ENCODE data around the gene TNFRSF12A.

The TNFRSF12A gene

DNA sequence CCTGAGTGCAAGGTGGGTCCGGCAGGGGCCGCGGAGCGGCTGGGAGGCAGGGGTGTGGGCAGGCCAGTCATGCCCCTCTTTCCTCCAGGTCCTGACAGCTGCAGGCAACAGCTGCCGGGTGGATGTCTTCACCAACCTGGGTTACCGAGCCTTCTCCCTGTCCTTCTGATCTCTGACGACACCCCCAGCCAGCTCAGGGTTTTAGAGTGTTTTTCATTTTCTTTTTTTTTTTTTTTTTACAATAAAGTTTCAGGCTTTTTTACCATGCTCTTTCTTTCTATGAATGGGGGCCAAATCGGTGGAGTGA, 7.3 kb downstream of the TNFRSF12A start:
- no peak for DNase-seq

DNA sequence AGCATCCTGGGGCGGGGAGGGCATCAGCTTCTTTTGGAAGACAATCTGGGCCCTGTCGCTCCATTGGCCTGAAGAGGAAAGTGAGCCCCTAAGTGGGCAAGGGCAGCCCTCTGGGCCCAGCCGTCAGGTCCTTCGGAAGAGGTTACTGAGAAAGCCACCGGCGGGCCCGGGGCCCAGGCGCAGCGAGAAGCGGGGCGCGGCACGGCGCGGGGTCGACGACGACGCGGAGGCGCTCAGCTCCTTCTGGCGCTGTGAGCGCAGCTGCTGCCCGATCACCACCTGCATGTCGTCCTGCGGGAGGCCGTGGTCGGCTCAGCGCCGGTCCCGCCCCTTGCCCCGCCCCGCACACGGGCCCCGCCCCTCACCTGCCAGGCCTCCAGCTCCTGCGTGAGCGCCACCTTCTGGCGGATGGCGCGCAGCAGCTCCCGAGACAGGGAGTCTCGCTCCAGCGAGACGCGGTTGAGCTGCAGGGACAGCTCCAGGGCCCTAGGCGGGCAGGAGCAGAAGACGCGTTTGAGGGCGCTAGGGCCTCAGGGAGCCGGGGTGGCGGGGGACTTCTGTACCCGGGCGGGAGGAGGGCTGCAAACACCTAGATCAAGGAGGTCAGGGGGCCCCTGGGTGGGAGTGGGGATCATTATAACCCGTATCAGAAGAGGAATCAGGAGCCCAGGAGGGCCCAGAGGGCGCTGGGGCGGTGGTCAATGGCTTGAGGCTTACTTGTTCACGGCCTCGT, 8.0 kb downstream of the TNFRSF12A start:
- DNase-seq: no peak

DNA sequence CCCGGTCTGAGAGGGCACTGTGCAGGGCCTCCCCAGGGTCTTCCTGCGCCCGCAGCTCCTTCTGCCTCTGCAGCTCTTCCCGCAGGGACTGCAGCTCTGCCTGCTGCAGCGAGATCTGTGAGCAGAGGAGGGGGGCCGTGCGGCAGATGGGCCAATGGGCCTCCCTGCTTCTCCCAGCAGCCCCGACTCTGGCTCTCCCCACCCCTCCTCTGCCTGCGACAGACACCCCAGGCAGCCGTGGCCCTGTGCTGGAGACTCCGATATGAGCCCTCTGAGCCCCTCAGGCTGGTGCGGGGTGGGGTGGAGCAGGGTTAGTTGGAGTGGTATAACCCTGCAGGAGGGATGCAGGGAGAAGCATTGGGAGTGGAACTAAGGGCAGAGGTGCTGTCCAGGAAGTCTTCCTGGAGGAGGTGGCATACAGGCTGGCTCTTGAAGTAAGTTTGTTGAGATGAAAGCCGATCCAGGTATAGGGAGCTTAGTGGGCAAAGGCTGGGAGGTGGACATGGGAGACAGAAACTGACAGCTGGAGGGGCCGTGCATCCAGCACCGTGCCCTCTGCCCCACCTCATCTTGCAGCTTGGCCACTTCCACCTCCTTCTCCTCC, 8.7 kb downstream of the TNFRSF12A start:
- no peak for DNase-seq

DNA sequence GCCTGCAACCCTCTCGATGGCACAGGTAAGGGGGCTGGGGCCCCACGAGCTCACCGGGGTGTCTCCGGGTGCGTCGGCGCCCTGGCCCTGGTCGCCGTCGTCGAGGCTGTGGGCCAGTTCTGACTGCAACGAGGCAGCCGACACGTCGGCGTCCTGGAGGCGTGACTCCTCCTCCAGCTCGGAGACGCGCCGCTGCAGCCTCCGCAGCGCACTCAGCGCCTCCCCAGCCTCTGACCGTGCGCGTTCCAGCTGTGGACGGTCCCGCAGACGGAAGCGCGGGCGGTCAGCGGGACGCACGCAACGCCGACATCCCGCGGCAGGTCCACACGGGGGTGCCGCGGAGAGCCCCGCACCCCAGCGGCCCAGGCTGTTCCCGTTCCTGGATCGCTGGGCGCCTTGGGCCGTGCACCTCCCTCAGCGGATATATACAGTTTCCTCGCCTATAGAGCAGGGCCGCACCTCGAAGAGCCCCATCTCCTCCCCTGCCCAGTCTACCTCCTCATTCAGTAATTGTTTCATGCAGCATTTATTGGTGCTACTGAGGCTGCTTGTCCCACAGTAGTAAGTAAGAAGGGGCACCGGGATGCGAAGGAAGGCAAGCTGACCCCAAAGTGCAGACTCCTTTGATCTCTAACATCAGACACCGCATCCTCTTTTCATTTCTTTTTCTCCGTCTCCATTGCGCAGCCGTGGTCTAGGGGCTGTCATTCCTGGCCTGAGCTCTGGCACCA, 9.5 kb downstream of the TNFRSF12A start:
- no peak for DNase-seq

DNA sequence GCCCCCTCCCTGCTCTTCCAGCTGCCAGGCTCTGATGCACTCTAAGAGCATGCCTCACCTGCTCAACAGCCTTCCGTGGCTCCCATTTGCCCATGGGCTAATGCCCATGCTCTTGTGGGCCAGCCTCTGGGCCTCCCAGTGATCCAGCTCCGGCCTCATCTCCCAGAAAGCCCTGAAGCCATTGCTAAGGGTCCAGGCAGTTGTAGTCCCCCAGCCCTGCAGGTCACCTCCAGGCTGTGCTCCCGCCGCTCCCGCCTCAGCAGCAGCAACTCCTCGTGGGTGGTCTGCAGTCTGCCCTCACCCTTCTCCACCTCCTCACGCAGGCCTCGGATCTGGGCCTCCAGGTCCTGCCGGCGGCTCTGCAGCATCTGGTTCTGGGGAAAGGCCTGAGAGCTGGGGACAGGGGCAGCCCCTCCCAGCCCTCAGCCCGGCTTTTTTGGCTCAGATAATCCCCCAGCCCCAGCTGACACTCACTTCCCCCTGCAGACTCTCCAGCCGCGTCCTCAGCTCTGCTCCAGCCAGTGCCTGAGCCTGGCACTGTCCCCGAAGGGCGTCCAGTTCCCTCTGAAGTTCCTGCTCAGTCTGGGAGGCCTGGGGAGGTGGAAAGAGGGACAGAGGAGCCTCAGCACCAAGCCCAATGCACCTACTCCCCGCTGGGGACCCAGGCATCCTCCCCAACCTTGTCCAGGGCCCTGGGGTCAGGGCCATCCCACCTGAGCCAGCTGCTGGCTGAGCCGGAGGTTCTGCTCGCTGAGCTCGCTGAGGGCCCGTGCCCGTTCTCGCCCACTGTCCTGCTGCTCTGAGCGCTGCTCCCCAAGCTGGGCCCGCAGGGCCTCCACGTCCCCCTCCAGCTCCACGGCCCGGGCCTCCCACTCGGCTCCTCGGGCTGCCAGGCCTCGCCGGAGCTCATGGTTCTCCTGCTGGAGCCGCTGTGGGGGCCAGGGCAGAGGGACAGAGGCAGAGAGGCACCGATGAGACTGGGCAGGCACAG, 10.3 kb downstream of the TNFRSF12A start:
- no peak for DNase-seq

DNA sequence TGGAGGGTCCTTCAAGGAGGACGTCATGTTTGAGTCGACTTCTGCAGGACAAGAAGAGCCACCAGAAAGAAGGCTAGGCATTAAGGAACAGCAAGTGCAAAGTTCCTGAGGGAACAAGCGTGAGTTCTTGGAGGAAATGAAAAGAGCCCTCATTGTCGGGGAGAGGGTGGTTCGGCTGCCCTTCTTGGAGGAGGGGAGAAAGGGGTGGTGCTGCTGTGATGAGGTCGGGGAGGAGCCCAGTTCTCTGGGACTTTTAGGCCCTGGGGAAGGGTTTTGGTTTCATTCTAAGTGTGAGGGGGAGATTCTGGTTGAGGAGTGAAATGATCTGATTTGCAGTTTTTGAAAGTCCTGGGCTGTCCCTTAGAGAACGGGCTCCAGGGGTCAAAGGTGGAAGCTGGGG, 12.5 kb downstream of the TNFRSF12A start:
- no peak for DNase-seq

DNA sequence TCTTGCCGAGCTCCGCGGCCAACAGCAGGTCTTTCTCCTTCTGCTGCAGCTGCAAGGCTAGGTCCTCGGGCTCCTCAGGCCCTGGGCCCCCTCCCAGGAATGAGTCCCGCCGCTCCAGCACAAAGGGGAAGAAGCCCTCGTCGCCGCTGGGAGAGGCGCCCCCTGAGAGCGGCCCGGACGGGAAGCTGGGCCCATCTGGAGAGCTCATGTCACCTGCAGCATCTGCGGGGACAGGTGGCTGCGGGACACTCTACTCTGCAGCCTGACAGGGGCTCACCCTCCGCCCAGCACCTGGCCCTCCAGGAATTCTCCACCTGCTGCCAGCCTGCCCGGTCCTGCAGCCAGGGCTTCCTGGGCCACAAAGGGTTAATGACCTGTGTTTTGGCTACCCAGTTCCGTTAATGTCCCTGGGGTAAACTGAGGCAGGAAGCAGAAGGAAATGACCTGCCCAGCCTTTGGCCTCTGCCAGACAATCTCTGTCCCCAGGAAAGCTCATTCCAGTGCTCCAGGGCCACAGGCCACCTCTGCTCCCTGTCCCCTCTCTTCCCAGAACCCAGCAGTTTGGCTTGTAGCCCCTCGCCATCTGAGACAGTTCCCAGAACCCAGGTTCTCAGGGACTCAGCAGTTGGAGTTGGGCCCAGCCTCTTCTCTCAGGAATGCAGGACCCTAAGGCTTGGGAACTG, 15.3 kb downstream of the TNFRSF12A start:
- DNase-seq: no peak

DNA sequence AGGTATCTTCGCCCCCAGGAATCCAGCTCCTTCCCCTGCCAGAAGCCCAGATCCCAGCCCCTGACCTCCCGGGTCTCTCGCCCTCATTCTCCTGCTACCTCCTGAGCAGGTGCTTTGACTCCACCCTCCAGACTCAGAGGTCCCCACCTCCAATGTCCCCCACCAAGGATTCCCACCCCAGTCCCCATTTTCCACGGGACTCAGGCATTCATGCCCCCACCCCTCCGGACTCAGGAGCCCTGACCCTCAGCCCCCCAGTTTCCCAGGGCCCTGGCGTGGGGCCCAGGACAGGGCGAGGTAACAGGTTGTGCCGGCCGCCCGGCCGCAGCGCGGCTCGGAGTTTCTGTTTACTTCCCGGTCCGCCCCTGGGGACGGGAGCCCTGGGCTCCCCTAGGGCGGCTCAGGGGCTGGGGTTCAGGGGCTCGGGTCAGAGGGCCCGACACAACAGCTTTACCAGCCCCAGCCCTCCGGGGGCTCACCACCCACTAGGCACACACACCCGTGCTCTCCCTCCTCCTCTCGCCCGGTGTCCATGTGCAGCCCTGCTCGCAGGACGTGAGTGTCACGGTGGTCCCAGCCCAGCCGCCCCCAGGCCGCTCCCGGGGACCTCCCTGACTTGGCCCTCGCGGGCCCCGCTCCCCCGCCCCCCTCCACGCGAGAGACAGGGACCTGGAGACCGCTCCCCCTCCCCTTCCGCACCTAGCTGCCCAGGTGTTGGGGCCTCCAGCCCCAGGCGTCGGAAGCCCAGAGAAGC, 16.0 kb downstream of the TNFRSF12A start:
- no peak for DNase-seq

DNA sequence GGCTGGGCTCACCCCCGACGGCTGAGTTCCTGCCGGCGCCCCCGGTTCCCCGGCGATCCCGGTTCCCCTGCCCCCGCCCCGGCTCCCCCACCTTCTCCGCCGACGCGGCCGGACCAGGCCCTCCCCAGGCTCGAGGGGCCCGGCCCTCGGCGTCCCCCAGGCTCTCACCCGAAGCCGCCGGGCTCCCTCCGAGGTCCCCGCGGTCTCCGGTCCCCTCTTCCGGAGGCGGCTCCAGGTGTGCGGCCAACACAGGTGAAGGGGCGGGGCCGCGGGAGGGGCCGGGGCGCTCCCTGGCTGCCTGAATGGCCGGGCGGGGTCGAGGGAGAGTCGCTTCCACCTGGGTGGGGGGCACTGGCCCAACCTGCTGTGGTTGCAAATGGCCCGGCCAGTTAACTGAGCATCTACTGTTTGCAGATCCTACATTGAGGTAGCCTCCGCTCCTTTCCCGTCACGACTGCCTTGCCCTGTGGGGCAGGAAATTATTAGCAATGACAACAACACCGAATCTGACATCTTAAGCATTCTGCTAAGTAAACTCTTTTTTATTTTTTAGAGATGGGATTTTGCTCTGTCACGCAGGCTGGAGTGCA, 16.7 kb downstream of the TNFRSF12A start, which contains the start of gene BICDL2:
TSS of gene BICDL2 (minus strand) at position 219 of the 590 bp plus-strand sequence. CDS start 1,448 bp downstream, outside the sequence.
- DNase-seq: no peak

DNA sequence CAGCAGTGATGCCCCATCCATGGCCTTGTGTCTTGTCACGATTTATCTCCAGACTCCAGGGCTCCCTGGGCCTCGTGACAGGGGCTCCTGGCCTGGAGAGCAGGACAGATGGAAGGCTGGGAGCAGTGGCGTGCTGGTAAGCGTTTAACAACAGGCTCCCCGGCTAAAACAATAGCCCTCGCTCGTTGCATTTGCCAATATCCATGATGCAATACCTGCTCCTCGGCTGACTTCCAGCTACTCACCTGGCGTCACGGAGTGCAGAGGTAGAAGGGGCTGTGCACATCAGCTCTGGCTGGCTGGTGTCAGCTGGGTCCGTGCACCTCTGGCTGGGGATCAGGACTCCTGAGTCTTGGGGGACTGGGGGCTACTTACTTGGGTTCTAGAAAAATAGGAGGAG, 18.1 kb downstream of the TNFRSF12A start:
- no peak for DNase-seq

DNA sequence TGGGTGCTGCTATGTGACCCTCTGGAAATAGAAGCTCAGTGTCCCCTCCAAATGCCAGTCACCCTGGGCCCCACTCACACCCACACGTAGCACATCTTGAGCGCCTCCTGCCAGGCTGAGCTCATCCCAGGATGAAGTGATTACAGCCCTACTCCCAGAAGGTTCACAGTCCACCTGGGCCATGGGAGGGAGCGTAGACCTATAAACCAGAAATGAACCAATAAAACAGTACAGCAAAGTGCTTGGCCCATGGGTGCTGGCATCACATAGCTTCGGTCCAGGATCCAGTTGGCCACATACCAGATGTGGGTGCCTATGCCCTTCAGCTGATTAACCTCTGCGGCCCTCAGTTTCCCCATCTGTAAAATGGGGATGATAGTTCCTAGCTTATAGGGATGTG, 18.7 kb downstream of the TNFRSF12A start:
- DNase-seq: no peak

DNA sequence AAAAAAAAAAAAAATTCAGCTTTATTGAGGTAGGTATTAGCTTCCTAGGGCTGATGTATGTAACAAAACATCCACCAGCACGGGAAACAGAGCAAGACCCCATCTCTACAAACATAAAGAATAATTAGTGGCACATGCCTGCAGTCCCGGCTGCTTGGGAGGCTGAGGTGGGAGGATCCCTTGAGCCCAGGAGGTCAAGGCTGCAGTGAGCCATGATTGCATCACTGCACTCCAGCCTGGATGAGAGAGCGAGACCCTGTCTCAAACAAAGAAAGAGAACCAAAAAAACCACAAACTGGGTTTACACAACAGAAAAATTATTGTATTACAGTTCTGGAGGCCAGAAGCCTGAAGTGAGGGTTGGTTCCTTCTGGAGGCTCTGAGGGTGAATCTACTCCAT, 22.2 kb downstream of the TNFRSF12A start:
- no peak for DNase-seq

DNA sequence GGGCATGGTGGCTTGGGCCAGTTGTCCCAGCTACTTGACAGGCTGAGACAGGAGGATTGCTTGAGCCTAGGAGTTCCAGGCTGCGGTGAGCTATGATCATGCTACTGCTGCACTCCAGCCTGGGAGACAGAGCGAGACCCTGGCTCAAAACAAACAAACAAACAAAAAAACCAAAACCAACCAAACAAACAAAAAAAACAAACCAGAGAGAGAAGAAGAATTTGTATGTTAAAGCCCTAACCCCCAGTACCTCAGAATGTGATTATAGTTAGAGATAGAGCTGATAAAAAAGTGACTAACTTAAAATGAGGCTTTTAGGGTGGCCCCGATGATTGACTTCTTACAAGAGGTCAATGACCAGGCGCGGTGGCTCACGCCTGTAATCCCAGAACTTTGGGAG, 24.5 kb downstream of the TNFRSF12A start:
- DNase-seq: no peak

DNA sequence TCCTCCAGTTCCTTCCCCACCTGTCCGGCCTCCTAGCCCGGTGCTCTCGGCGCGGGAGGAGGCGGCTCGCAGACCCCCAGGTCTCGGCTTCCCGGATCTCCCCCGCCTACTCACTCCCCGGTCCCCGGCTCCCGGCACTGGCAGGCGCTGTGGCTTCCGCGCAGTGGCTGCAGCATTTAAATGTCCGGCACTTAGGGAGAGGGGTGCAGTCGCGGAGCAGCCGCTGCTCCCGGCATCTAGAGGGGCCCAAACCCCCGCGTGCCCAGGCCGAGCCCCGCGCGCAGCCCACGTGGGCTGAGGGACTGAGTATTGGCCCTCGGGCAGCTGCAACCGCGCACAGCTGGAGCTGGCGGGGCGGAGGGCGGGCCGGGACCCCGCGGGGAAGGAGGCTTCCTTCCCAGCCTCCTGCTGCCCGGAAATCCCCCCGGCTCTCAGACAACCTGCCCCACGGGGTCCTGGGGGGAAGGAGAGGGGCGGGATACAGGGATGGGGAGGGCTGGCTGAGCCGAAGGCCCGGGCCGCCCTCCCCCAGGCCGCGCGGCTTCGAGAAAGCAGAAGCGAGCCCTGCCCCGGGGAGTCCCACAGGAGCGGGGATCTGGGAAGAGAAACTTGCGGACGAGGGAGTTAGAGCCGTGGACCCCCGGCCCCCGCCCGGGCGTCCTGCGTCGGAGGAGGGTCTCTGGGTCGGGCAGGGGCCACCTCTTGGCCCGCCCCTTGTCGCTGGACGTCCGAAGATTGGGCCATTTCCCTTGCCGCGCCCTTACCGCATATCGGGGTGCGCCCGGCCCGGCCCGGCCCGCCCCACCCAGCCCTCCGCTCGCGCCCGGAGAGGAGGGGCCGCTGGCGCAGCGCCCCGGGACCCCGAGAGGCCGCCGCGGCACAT, 25.8 kb downstream of the TNFRSF12A start, which contains the start of gene MMP25:
TSS of gene MMP25 (plus strand) at position 804 of the 883 bp plus-strand sequence. CDS start 357 bp downstream, outside the sequence.
- no peak for DNase-seq

DNA sequence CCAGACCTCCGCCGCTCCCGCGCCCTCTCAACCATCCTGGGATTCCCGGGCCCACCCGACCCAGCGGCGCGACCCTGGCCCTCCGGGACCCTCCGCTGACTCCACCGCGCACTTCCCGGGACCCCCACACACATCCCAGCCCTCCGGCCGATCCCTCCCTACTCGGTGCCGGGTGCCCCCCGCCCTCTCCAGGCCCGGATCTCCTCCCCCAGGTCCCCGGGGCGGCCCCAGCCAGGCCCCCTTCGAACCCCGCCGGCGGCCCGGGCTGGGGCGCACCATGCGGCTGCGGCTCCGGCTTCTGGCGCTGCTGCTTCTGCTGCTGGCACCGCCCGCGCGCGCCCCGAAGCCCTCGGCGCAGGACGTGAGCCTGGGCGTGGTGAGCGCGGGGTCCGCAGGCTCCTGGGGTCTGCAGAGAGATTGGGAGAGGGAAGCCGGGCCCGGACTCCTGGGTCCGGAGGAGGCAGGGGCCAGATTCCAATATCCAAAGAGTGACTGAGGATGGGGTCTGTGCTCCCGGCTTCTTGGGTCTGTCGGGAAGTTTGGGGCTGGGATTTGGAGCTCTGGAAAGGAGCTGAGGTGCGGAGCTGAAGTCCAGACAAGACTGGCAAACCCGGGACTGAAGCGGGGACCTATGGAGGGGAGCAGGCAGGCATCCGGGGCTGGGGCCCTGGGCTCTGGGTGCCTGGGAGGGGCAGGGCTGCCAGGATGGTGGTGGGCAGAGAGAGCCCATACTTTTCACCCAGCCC, 26.6 kb downstream of the TNFRSF12A start:
- DNase-seq: no peak

DNA sequence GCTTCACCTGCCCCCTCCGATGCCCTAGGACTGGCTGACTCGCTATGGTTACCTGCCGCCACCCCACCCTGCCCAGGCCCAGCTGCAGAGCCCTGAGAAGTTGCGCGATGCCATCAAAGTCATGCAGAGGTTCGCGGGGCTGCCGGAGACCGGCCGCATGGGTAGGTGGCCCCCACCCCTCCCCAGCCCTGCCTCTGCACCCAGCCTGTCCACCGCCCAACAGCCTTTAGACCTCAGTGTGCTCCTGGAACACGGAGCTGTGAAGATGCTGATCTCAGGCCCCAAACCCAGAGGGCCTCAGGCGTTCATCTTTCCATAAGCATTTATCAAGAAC, 27.2 kb downstream of the TNFRSF12A start:
- DNase-seq: no peak

DNA sequence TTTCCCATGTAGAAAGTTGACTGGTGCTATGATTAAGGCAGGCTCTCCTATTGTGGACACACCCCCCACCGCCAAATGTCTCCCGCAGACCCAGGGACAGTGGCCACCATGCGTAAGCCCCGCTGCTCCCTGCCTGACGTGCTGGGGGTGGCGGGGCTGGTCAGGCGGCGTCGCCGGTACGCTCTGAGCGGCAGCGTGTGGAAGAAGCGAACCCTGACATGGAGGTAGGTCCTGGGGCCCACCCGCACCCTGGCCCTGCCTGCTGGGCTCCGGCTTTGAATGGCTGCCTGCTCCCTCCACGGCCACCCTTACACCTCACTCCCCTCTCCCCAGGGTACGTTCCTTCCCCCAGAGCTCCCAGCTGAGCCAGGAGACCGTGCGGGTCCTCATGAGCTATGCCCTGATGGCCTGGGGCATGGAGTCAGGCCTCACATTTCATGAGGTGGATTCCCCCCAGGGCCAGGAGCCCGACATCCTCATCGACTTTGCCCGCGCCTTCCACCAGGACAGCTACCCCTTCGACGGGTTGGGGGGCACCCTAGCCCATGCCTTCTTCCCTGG, 29.8 kb downstream of the TNFRSF12A start:
- DNase-seq: no peak

DNA sequence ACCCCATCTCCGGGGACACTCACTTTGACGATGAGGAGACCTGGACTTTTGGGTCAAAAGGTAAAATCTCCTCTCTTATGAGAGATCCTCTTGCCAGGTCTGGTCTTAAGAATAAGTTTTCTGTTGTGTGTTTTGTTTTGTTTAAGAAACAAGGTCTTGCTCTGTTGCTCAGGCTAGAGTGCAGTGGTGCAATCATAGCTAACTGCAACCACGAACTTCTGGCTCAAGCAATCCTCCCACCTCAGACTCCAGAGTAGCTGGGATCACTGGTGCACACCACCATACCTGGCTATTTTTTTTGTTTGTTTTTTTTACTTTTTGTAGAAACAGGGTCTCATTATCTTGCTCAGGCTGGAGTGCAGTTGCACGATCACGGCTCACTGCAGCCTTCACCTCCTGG, 30.3 kb downstream of the TNFRSF12A start:
- DNase-seq: no peak

DNA sequence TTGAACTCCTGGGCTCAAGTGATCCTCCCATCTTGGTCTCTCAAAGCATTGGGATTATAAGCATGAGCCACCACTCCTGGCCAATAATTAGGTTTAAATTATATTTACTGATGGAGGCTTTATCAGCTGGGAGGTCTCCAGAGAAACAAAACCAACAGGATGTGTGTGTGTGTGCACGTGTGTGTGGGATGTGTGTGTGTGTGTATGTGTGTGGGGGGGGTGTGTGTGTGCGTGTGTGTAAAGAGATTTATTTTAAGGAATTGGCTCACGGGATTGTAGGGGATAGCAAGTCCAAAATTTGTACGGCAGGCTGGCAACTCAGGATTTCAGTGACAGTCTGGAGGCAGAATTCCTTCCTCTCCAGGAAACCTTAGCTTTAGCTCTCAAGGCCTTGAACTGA, 30.8 kb downstream of the TNFRSF12A start:
- DNase-seq: no peak

All from T1000 (cell line).